ENCODE measurements around the gene CLEC2L.

The CLEC2L gene

GRCh38 chr7:139559364-139560105 lies 36.0 kb downstream of the CLEC2L start:
- DNase-seq: no peak

- no peak for DNase-seq
Observed at GRCh38 chr7:139560199-139560598, 36.7 kb downstream of the CLEC2L start.

DNA sequence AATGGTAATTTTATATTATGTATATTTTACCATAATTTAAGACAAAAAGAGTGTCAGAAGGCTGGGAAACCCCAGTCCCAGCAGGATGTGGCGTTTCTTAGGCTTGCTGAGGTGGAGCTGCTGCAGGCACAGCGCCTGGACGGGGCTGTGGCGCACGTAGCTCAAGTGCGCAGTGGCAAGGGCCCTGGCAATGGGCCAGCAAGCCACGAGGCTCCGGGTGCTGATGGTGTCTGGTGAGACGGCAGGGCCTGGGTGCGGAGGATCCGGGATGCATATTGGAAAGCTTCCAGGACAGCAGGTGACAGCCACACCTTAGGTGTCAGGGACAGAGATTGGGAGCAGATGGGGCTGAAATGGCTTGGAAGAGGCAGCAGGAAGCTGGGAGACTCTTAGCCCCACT lies 37.2 kb downstream of the CLEC2L start:
- DNase-seq: no peak

- DNase-seq: no peak
Observed at GRCh38 chr7:139562491-139562890, 39.0 kb downstream of the CLEC2L start.

DNA sequence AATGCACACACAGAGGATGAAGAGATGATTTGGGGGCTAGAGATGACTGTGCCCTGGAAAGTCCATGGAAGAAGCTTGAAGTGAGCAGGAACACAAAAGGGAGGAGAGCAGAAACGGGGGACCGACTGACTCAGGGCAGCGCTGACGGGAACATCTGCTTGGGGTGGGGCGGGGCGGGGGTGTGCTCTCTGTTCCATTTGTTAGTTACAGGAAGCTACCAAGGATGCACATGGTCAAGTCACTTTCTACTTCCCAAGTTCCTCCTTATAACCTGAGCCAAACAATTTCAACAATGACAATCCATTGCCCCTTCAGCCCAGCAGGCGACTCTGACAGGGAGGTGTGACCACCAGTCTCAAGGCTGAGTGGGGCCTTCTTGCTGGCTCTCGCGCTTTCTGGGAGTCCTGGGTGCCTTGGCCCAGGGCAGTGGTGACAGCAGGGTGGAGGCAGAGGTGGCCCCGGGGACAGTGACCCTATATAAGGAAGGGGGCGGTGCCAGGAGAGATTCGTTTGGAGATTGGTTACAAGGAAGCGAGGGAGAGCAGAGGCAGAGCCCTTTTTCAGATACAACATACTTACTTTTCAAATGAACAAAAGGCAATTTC lies 39.6 kb downstream of the CLEC2L start:
- no peak for DNase-seq

DNA sequence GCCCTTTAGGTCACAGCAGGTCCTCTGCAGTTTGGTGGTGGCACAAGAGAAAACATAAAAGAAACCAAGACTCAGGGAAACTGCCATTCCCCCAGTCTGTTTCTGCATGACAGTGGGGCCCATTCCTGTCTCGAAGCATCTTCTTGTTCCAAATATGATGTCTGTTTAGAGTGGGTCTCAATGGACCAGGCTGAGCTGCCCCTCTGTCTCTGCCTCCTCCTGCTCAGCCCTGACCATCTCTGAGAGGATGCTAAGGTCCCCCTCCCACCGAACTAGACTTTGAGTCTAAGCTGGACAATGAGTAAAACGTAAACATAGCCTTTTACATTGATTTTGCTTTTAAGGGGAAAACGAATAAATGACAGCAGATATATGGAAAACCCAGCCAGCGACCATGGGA lies 40.4 kb downstream of the CLEC2L start:
- no peak for DNase-seq

DNA sequence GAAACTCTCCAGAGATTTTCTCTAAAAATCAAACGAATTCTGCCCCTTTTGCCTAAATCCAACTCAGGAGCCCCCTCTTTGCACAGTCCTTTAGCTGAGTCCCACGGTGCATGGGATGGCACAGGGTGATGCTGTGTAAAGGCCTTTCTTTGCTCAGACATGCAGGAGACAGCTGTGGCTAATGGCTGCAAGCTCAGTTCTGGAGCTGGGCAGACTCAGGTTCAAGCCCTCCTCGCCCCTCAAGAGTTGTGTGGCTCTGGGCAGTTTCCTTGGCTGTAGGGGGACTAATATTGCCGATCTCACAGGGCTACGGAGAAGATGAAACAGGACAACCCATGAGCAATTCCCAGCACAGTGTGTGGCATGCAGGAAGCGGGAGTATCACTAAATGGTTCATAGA lies 42.6 kb downstream of the CLEC2L start:
- DNase-seq: no peak

GRCh38 chr7:139566736-139567646 lies 43.5 kb downstream of the CLEC2L start:
- DNase-seq: no peak

DNA sequence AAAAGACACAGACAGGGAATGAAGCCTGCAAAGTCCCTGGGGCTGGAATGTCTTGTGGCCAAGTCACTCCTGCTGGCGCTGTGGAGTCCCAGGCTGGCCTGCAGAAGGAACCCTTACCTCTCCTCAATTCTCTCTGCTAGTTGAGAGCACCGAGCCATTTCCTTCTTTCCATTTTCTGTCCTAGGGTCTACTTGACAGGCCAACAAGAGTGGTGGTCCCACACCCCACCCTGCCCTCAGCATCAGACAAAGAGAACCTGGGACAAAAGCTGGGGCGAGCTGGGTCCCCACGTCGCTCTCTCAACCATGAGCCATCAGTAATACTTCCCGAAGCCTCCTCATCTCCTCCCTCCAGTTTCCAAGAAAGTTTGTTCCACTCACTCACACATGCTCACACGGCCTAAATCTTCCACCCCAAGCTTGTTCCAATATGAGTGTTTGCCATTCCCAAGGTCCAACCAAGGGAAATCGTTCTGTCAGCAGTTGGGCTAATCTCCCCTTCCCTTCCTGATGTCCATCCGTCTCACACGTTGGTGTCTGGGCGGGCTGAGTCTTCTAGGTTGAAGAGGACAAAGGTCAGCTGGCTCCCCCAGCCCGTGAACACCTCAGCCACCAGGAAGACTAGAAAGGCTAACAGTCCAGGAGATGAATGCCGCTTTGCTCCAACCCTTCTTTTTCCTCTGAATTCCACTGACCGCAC lies 44.3 kb downstream of the CLEC2L start:
- DNase-seq: no peak

- DNase-seq: no peak
Observed at GRCh38 chr7:139568346-139568675, 44.8 kb downstream of the CLEC2L start.

GRCh38 chr7:139568813-139569490 lies 45.5 kb downstream of the CLEC2L start:
- DNase-seq: no peak

DNA sequence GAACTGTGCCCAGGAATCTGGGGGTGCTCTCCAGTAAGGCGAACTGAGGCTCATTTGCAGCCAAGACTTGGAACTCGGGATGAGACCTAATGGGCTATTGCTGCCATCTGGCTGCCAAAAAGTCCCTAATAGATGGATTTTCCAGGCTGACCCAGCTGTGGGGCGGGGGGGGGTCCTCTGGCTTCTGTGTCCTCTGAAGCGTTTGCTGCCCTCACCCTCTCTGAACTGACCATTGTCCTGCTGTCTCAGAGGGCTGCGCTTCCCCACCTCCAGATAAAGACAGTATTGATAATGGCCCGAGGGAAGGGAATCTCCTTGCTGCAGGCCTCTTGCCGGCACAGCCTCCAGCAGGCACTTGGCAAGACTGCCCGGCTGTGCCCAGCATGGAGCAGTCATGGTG lies 46.6 kb downstream of the CLEC2L start:
- no peak for DNase-seq

DNA sequence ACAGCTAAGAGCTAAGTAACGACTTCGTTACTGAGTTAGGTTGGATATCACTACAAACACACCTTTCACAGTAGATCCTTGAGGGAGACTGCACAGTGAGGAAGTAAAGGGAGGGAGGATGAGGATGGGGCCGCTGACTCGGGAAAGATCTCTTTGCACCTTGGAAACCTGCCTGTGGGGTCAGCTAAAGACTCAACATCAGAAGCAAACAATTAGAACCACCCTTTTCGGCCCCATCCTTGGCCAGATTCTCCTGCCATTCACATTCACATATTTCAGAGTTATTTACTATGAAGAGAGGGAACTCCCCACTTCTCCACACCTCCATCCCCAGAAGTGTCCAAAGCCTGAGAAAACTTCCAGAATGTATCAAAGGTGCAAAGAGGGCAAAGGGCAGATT lies 47.1 kb downstream of the CLEC2L start:
- DNase-seq: no peak

DNA sequence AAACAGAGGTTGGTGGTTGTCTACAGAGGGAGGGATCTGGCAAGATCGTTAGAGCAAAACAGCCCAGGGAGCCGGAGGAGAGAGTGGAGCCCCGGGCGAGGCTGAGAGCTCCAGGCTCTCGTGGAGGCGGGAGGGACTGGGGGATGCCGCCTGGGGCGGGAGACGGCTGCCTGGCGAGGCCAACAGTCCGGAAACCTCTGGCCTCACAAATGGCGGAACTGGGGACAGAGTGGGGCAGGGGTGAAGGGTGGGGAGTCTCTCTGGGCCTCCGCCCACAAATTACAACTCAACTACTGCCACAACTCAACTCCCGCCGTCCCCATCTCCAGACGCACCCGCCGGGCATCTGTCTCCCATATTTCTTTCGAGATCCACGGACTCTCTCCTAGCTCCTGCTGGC lies 47.7 kb downstream of the CLEC2L start:
- no peak for DNase-seq

- DNase-seq: no peak
Observed at GRCh38 chr7:139571651-139572050, 48.2 kb downstream of the CLEC2L start.

- DNase-seq: no peak
Observed at GRCh38 chr7:139572071-139572470, 48.6 kb downstream of the CLEC2L start.

- no peak for DNase-seq
Observed at GRCh38 chr7:139572704-139573385, 49.4 kb downstream of the CLEC2L start.

GRCh38 chr7:139573871-139574270 lies 50.4 kb downstream of the CLEC2L start:
- no peak for DNase-seq

GRCh38 chr7:139574618-139575337 lies 51.3 kb downstream of the CLEC2L start:
- DNase-seq: no peak

DNA sequence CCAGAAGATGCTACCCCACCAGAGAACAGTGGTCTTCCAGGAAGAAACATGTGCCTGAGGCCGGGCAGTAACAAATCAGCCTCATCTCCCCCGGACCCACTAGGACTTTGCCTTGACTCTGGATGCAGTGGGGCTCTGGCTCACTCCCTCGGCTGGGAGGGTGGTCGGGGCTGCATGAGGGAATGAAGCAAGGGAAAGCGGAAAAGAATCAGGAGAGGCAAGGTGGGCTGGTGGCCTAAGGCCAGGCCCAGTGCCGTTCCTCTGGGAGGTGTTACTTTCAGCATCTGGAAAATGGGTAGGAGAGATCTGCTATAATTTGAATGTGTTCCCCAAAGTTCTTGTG lies 51.8 kb downstream of the CLEC2L start:
- no peak for DNase-seq

- no peak for DNase-seq
Observed at GRCh38 chr7:139576179-139576973, 52.9 kb downstream of the CLEC2L start.

All from activated CD4-positive, alpha-beta T cell treated with anti-CD3 and anti-CD28 coated beads for 4 hours (primary cell).